OCI-LY1 (cell line): Measurements from ENCODE around the gene F13B.
"Not testable (repeated sequence)": the region's sequence is repeated elsewhere in the genome, so short reads cannot be mapped to it uniquely, and the experiment has no call there.

ENCODE experiments used
- H2AFZ ChIP-seq: fragments of 200-600 bp; sonication (generic), shearing (Covaris generic); 2 replicates; pipeline ENCODE4 v1.6.0; 2014; ENCODE audit warnings: antibody characterized with exemption, mild to moderate bottlenecking, low read length
- H3F3A ChIP-seq: fragments of 200-600 bp; sonication (generic), shearing (Covaris generic); 2 replicates; pipeline ENCODE4 v1.6.0; 2014; ENCODE audit warnings: mild to moderate bottlenecking, antibody characterized with exemption, low read length, moderate library complexity; ENCODE audit not compliant: insufficient read depth
- H3K27ac ChIP-seq: fragments of 200-600 bp; sonication (generic); 2 replicates; pipeline ENCODE4 v1.5.1; 2014; ENCODE audit warnings: low read length, mixed run types, mild to moderate bottlenecking, low read depth; ENCODE audit not compliant: poor library complexity, severe bottlenecking
- H3K27me3 ChIP-seq: fragments of 200-600 bp; sonication (generic); 2 replicates; pipeline ENCODE4 v1.6.0; 2014; ENCODE audit warnings: antibody characterized with exemption, mild to moderate bottlenecking, low read length, moderate library complexity; ENCODE audit not compliant: insufficient read depth
- H3K36me3 ChIP-seq: fragments of 200-600 bp; sonication (generic); 2 replicates; pipeline ENCODE4 v1.6.1; 2014; ENCODE audit warnings: mild to moderate bottlenecking, antibody characterized with exemption, low read length, moderate library complexity, mixed read lengths; ENCODE audit not compliant: insufficient read depth
- H3K4me1 ChIP-seq: fragments of 200-600 bp; sonication (generic); 2 replicates; pipeline ENCODE4 v1.5.1; 2014; ENCODE audit warnings: mild to moderate bottlenecking, low read length, moderate library complexity; ENCODE audit not compliant: insufficient read depth, severe bottlenecking
- H3K4me2 ChIP-seq: fragments of 200-600 bp; sonication (generic), shearing (Covaris generic); 2 replicates; pipeline ENCODE4 v1.6.1; 2014; ENCODE audit warnings: low read length
- H3K4me3 ChIP-seq: fragments of 200-600 bp; sonication (generic); 2 replicates; pipeline ENCODE4 v1.5.1; 2014; ENCODE audit warnings: low read length, low read depth, mild to moderate bottlenecking, mixed read lengths; ENCODE audit not compliant: poor library complexity, severe bottlenecking
- H3K79me2 ChIP-seq: fragments of 200-600 bp; shearing (Covaris generic); 2 replicates; pipeline ENCODE4 v1.6.1; 2016; ENCODE audit warnings: mixed run types, low read length, mixed read lengths; ENCODE audit not compliant: insufficient read depth
- H3K9ac ChIP-seq: fragments of 200-600 bp; sonication (generic), shearing (Covaris generic); 2 replicates; pipeline ENCODE4 v1.6.1; 2014; ENCODE audit warnings: mild to moderate bottlenecking, low read length, mixed read lengths
- H3K9me2 ChIP-seq: fragments of 200-600 bp; sonication (generic), shearing (Covaris generic); 2 replicates; pipeline ENCODE4 v1.6.1; 2014; ENCODE audit warnings: low read depth, mild to moderate bottlenecking, low read length, mixed read lengths
- H3K9me3 ChIP-seq: fragments of 200-600 bp; shearing (Covaris generic); 2 replicates; pipeline ENCODE4 v1.6.1; 2014; ENCODE audit warnings: low read length, mixed read lengths
- H4K20me1 ChIP-seq: fragments of 200-600 bp; sonication (generic), shearing (Covaris generic); 2 replicates; pipeline ENCODE4 v1.6.0; 2016; ENCODE audit warnings: mild to moderate bottlenecking, low read length; ENCODE audit not compliant: insufficient read depth
- CTCF ChIP-seq: fragments of 200-600 bp; sonication (generic), shearing (Covaris generic); IDR thresholded peaks from 2 replicates; pipeline ENCODE4 v1.5.1; 2017; ENCODE audit warnings: mild to moderate bottlenecking, antibody characterized with exemption, low read length, moderate library complexity, mixed read lengths
- EZH2 ChIP-seq: fragments of 200-600 bp; sonication (generic), shearing (Covaris generic); IDR thresholded peaks from 2 replicates; pipeline ENCODE4 v1.8.0; 2017; ENCODE audit warnings: borderline replicate concordance, mixed run types, mild to moderate bottlenecking, antibody characterized with exemption, low read length, moderate library complexity, mixed read lengths

F13B gene

GRCh38 chr1:197099444-197099843 is 32.4 kb upstream of the F13B start:
- Histone ChIP-seq H3F3A (no peaks in the 10 kb centered on the region), H2AFZ (no peak overlapping the region), H3K27me3 (no peaks in the 10 kb centered on the region), H3K4me2 (no peak overlapping the region), H3K4me3 (no peak overlapping the region), H3K9me2 (no peaks in the 10 kb centered on the region), H3K36me3 (peaks cover 29% of the 10 kb centered on the region), H4K20me1 (no peaks in the 10 kb centered on the region), H3K79me2 (no peaks in the 10 kb centered on the region), H3K9me3 (no peaks in the 10 kb centered on the region), H3K9ac (no peak overlapping the region), H3K4me1 (no peaks in the 10 kb centered on the region), H3K27ac (no peak overlapping the region)
- TF ChIP-seq CTCF (no peak), EZH2 (no peak)

DNA sequence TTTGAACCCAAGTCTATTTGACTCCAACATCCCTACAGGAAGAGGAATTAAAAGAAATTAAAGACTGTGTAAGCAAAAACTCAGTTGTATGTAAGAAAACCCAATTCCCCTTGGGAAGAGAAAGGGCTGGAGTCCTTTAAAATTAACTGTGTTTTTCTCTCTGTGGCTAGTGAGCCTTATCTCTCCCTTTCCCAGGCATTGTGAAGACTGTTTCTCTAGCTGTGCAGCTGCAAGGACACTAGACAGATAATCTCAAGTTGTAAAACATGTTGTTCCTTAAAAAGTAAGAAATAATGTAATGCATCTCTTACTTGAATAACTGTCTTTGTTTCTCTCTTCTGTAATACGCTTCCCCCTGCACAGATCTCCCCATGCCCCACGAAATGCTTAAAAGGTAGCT is 29.9 kb upstream of the F13B start:
- H3K9me3 ChIP-seq, H3K27ac ChIP-seq, H3K4me2 ChIP-seq, H3K79me2 ChIP-seq, H3K27me3 ChIP-seq, H2AFZ ChIP-seq, H3K9ac ChIP-seq, H3K4me3 ChIP-seq, H4K20me1 ChIP-seq, H3K9me2 ChIP-seq, H3K4me1 ChIP-seq, H3F3A ChIP-seq: not testable (repeated sequence)
- H3K36me3 ChIP-seq: peaks cover 38% of the 10 kb centered on the region

DNA sequence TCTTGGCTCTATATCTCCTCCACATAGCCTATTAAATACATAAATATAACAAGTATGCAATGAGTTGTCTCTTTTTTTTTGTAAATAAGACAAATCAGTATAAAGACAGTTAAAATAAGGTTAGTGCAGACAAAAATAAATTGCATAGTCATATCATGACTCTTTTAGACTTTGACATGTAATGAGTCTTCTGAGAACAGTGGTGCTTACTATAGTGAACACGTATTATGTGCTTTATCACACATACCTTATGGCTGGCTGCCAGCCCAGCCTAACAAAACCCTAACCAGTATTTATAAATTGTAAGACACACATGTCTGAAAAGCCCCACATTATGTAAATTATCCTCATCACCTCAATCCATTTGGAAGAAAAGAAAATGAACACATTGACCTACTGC is 29.1 kb upstream of the F13B start:
- no peaks in the 10 kb centered on the region for H3F3A ChIP-seq
- H3K27ac ChIP-seq: no peak overlapping the region
- no peak for TF ChIP-seq CTCF
- TF ChIP-seq EZH2: no peak
- H4K20me1 ChIP-seq: no peaks in the 10 kb centered on the region
- no peak overlapping the region for H2AFZ ChIP-seq
- no peaks in the 10 kb centered on the region for H3K79me2 ChIP-seq
- H3K9me3 ChIP-seq: no peaks in the 10 kb centered on the region
- H3K27me3 ChIP-seq: no peaks in the 10 kb centered on the region
- no peak overlapping the region for H3K4me3 ChIP-seq
- H3K4me1 ChIP-seq: no peaks in the 10 kb centered on the region
- no peak overlapping the region for H3K9ac ChIP-seq
- no peaks in the 10 kb centered on the region for H3K9me2 ChIP-seq
- peaks cover 45% of the 10 kb centered on the region for H3K36me3 ChIP-seq
- no peak overlapping the region for H3K4me2 ChIP-seq

DNA sequence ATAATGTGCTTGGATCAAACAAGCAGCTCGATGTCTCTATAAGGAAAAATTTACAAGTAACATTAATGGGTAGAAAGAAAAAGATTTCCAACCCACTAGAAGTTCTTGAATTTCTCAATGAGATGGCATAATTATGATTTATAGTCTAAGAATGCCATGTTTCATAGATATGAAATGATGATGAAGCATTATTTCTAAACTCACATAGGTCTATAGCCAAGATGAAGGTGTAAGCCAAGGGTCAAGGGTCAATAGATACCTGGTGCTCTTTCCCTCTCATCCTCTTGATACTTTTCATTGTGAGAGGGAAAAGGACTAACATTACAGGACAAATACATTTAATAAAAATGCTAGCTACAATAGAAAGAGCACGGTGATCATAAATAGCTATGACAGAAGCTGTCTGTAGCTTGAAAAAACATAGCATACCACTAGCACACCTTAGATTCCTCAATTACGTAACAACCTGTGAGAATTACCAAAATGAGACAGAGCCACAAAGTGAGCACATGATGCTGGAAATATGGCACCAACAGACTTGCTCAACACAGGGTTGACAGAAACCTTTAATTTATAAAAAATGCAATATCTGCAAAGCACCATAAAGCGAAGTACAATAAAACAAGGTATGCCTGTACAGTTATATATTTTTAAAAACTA is 26.3 kb upstream of the F13B start:
- Histone ChIP-seq H3K9ac (no peak overlapping the region), H3K4me2 (no peak overlapping the region), H3K27me3 (no peaks in the 10 kb centered on the region), H3K9me3 (no peaks in the 10 kb centered on the region), H3K79me2 (no peaks in the 10 kb centered on the region), H3K4me1 (no peaks in the 10 kb centered on the region), H3F3A (no peaks in the 10 kb centered on the region), H3K9me2 (no peaks in the 10 kb centered on the region), H3K27ac (no peak overlapping the region), H4K20me1 (no peaks in the 10 kb centered on the region), H2AFZ (no peak overlapping the region), H3K4me3 (no peak overlapping the region), H3K36me3 (peaks cover 65% of the 10 kb centered on the region)
- TF ChIP-seq EZH2: no peak
- TF ChIP-seq CTCF: no peak
